ENCODE measurements around the gene IL17RD.

DNA sequence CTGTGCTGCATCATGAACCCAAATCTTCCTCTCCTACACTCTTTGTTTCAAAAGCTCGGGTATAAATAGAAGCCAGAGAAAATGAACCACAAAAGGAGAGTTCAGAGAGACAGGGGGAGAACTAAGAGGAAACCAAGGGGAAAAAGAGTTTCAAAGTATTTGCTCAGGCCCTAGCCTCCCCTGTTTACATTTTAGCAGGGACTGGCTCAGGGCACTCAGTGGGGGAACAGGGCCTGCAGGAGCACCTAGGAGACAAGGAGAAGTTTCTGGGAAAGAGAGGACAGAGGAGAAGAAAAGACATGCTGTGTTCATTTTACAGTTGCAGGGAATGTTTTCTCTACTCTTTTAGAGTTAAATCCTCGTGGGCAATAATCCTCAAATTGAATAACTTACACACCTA, 8.5 kb upstream of the IL17RD start:
- TF ChIP-seq GATA2 (IDR thresholded peaks at IDR 0.05; ENCODE audit: low read depth, low read length) (no peak), GATA3 (IDR thresholded peaks at IDR 0.05; ENCODE audit: low read depth, low read length) (no peak)
